ENCODE measurements around the gene CFAP77.

DNA sequence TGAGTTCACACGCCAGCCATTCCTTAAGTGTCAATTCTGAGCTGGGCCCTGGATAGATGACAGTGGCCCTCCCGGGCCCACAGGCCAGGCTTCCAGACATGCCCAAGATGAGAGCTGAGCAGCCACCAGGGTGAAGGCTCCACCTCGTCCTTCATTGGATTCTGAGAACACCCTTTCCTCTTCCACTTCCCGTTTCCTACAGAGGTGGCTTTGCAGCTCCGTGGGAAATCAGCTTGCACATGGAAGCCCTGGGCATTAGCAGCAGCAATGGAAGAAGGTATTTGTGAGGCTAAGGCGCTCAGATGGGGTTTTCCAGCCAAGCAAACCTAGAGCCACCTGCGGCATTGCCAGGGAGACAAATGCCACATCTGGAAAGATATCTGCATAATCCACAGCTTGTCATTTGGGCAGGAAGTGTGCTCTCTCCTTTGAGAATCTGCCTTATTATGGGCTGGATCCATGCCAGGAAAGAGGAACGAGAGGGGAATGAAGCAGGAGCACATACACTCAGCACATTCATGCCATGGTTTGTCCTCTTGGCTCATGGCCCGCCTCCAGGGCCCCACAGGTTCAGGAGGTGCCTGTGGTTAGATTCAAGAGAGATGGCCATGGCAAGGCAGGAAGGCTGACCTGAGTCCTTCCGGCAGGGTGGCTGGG lies 34.1 kb downstream of the CFAP77 start:
- no peak for TF ChIP-seq EZH2 (IDR thresholded peaks at IDR 0.05; ENCODE audit: insufficient read depth, poor library complexity, severe bottlenecking)
- TF ChIP-seq EZH2phosphoT487 (IDR thresholded peaks at IDR 0.05; ENCODE audit: insufficient read depth, low read depth): no peak
